Vagina (tissue), 2 donors: ENCODE data around the gene TSPAN9. TPM values are rescaled to one million over a fixed set of nuclear protein-coding genes. Genes with fewer than 3 reads are reported as not detected.

Source experiments
- DNase-seq, 2 donors: peaks; one replicate each; pipeline ENCODE4 v3.0.0-alpha.2; 2017; ENCODE audit errors: extremely low spot score in 2 of 2
- H3K27ac ChIP-seq: fragments of 200-600 bp; sonication (generic); one replicate; pipeline ENCODE4 v1.5.1; 2019
- H3K27me3 ChIP-seq: fragments of 200-600 bp; sonication (generic); one replicate; pipeline ENCODE4 v1.5.1; 2019
- H3K36me3 ChIP-seq, 2 donors: fragments of 200-600 bp; sonication (generic); one replicate each; pipeline ENCODE4 v1.5.1; 2017 to 2019
- H3K4me1 ChIP-seq: fragments of 200-600 bp; sonication (generic); one replicate; pipeline ENCODE4 v1.5.1; 2019
- H3K4me3 ChIP-seq, 2 donors: fragments of 200-600 bp; sonication (generic); 1 replicate in 1 of 2; 2 replicates in 1 of 2; pipeline ENCODE4 v1.5.1; 2016 to 2019
- H3K9me3 ChIP-seq: fragments of 200-600 bp; sonication (generic); one replicate; pipeline ENCODE4 v1.5.1; 2019
- POLR2A ChIP-seq, 2 donors: fragments of 450-650 bp; IDR thresholded peaks; one replicate each; pipeline ENCODE4 v1.6.1; 2017; ENCODE audit warnings: antibody characterized with exemption in 2 of 2, mild to moderate bottlenecking in 2 of 2, moderate library complexity in 2 of 2
- POLR2AphosphoS5 ChIP-seq, 2 donors: sonication (generic); formaldehyde crosslinking; IDR thresholded peaks; one replicate each; pipeline ENCODE4 v1.9.0; 2017; ENCODE audit warnings: antibody characterized with exemption in 2 of 2, mild to moderate bottlenecking in 2 of 2, low read depth in 1 of 2; ENCODE audit not compliant: insufficient read depth in 1 of 2
- intact Hi-C: fragments of 100-400 bp; cut with DNase I; formaldehyde crosslinking; loops from one replicate; pipeline ENCODE4 v1.15.1; 2023
- total RNA-seq: library from RNA; depleted of rRNA; stranded (reverse); fragments of >200 nt; gene quantifications from one replicate; pipeline ENCODE4 v1.2.3, GENCODE V29; 2016
- TF ChIP-seq, protein P1 (sequence below), 3 experiments: fragments of 450-650 bp in 2 of 3; fragments of 200-600 bp in 1 of 3; sonication (generic) in 1 of 3; IDR thresholded peaks; one replicate each; pipeline ENCODE4 v1.5.1; 2017 to 2019; ENCODE audit warnings: antibody characterized with exemption in 3 of 3, mild to moderate bottlenecking in 2 of 3, moderate library complexity in 2 of 3

TSPAN9 gene
- total RNA-seq, 1 donor from 2014 or later = 32.2 TPM

DNA sequence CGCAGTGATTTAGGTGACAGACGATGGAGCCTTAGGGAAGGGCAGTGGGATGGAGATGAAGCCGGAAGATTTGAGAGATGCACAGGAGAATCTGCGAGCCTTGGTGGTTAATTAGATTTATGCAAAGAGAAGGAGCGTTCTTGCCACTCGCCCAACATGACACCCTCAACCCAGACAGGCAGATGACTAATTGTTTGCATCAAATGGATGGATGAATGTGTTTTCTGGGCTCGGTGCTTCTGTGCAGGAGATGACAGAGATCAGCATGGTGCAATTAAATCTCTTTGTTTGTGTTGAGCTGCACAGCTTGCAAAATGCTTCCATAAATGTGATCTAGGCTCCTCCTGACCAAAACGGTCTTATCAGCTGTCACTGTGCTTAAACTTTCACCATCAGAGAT, 211.5 kb downstream of the TSPAN9 start:
- Histone ChIP-seq H3K36me3 (no peaks in the 10 kb centered on the region), H3K4me3 (no peak overlapping the region), H3K9me3 (no peaks in the 10 kb centered on the region), H3K27ac (no peak overlapping the region), H3K4me1 (no peaks in the 10 kb centered on the region), H3K27me3 (no peaks in the 10 kb centered on the region)
- DNase-seq = no peak
- TF ChIP-seq POLR2AphosphoS5 (IDR thresholded peaks at IDR 0.05; ENCODE audit: insufficient read depth in 1 of 2, low read depth in 1 of 2) = no peak
- TF ChIP-seq, protein P1, sequence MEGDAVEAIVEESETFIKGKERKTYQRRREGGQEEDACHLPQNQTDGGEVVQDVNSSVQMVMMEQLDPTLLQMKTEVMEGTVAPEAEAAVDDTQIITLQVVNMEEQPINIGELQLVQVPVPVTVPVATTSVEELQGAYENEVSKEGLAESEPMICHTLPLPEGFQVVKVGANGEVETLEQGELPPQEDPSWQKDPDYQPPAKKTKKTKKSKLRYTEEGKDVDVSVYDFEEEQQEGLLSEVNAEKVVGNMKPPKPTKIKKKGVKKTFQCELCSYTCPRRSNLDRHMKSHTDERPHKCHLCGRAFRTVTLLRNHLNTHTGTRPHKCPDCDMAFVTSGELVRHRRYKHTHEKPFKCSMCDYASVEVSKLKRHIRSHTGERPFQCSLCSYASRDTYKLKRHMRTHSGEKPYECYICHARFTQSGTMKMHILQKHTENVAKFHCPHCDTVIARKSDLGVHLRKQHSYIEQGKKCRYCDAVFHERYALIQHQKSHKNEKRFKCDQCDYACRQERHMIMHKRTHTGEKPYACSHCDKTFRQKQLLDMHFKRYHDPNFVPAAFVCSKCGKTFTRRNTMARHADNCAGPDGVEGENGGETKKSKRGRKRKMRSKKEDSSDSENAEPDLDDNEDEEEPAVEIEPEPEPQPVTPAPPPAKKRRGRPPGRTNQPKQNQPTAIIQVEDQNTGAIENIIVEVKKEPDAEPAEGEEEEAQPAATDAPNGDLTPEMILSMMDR (IDR thresholded peaks at IDR 0.05) = no peak
- TF ChIP-seq POLR2A (IDR thresholded peaks at IDR 0.05) = no peak
- intact Hi-C loops = no loop called here

DNA sequence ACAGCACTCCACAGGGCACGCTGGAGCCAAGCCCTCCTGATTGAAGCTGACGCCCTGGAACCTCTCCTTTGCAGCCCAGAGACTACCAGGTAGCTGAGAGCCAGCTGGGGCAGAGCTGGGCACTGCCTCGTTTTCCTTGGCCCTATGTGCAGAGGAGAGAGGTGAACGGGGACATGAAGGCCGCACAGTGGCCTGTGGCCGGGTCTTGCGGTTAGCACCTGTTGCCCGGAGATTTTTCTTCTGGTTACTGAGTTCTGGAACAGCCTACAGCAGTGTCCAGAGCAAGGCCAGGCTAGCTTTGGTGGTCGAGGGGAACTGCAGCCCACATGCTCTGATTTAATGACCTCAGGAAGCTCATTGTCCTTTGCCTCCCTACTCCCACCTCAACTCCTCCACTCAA, 212.5 kb downstream of the TSPAN9 start:
- intact Hi-C loops = no loop called here
- no peak overlapping the region for H3K27ac ChIP-seq
- H3K27me3 ChIP-seq = no peaks in the 10 kb centered on the region
- H3K36me3 ChIP-seq = no peaks in the 10 kb centered on the region
- no peak for TF ChIP-seq POLR2AphosphoS5 (IDR thresholded peaks at IDR 0.05; ENCODE audit: insufficient read depth in 1 of 2, low read depth in 1 of 2)
- no peak for DNase-seq
- no peaks in the 10 kb centered on the region for H3K9me3 ChIP-seq
- no peaks in the 10 kb centered on the region for H3K4me1 ChIP-seq
- H3K4me3 ChIP-seq = no peak overlapping the region

DNA sequence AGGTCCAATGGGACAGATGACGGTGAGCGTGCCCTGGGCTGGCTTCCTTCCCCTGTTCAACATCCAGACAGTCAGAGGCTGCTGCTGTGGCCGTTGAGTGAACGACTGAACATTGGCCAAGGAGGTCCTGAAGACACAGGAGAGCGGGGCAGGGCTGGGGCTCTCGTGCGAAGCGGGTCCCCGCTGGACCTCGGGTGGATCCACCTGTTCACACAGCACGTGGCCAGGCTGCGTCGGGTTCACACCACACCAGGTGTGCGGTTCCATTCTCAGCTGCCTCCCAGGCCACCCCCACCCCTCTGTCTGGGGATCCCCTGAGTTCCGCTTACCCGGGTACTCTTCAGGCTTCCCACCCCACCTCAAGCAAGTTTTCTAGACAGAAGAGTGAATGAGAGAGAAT, 214.8 kb downstream of the TSPAN9 start:
- no peaks in the 10 kb centered on the region for H3K36me3 ChIP-seq
- no peaks in the 10 kb centered on the region for H3K9me3 ChIP-seq
- TF ChIP-seq POLR2A (IDR thresholded peaks at IDR 0.05) = no peak
- TF ChIP-seq POLR2AphosphoS5 (IDR thresholded peaks at IDR 0.05; ENCODE audit: insufficient read depth in 1 of 2, low read depth in 1 of 2) = no peak
- TF ChIP-seq, protein P1 (IDR thresholded peaks at IDR 0.05) = no peak
- intact Hi-C loops = no loop called here
- no peaks in the 10 kb centered on the region for H3K27me3 ChIP-seq
- no peak for DNase-seq
- H3K4me3 ChIP-seq = no peak overlapping the region
- no peak overlapping the region for H3K27ac ChIP-seq
- H3K4me1 ChIP-seq = peaks cover 9% of the 10 kb centered on the region

DNA sequence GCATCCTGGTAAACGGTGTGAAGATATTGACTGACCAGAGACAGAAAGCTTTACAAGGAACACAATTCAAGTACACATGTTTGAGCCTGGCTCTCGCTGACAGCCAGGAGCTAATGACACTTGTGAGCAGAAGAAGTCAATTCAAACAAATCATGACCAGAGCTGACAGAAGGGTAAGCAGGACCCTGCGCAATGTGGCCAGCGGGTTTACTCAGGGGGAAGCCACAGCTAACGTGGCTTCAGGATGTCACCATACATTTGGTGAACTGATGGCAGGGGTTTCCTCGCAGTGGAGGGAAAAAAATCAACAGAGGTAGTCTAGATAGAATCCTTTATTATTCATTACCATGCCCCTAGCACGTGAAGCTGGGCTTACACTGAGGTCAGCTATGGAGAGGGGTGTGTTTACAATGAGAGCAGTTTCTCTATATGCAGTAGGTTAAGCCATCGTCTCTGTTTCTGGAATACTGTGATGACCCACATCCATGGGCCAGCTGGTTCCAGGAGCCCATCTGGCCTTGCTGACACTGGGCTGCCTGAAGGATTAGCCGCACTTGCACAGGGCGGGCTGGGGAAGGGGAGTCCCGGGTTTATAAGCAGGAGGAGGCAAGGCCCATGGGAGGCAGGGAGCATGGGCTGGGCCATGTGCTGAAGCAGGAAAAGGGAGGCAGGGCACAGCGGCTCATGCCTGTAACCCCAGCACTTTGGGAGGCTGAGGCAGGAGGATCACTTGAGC, 215.7 kb downstream of the TSPAN9 start:
- Histone ChIP-seq H3K36me3 (no peaks in the 10 kb centered on the region), H3K9me3 (no peaks in the 10 kb centered on the region), H3K27me3 (no peaks in the 10 kb centered on the region), H3K4me1 (peaks cover 9% of the 10 kb centered on the region), H3K4me3 (no peak overlapping the region), H3K27ac (no peak overlapping the region)
- intact Hi-C loops = no loop called here
- TF ChIP-seq POLR2AphosphoS5 (IDR thresholded peaks at IDR 0.05; ENCODE audit: insufficient read depth in 1 of 2, low read depth in 1 of 2) (no peak), POLR2A (IDR thresholded peaks at IDR 0.05) (no peak)
- TF ChIP-seq, protein P1 (IDR thresholded peaks at IDR 0.05) = no peak
- no peak for DNase-seq

DNA sequence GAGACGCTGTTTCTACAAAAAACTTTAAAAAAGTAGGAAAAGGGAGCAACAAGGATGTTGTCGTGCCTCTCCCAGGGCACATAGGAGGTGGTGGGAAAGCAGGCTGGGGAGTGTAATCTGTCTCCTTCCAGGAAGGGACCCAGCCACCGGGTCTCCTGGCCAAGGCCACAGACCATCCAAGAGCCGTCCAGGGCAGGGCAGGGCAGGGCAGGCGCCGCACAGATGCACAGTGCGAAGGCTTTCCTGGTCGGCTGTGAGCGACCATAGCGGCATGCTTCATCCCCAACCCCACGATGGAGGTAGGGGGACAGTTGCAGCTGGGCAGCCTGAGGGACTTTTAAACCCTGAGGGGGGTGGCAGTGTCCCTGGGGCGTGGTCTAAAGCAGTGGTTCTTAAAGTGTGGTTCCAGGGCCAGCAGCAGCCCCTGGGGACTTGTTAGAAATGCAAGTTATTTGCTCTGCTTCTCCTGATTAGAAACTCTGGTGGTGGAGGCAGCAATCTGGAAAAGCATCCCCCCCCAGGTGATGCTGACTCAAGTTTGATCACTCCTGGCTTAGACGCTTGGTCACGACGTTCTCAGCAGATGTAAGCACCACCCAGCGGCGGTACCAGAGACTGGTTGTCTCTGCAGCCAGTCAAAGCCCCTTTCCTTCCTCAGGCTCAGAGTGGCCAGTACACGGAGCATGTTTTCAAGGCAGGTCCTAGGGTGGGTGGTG, 216.4 kb downstream of the TSPAN9 start:
- Histone ChIP-seq H3K9me3 (no peaks in the 10 kb centered on the region), H3K4me1 (peaks cover 9% of the 10 kb centered on the region), H3K4me3 (no peak overlapping the region), H3K27ac (no peak overlapping the region), H3K36me3 (no peaks in the 10 kb centered on the region), H3K27me3 (no peaks in the 10 kb centered on the region)
- intact Hi-C loops = no loop called here
- no peak for DNase-seq
- TF ChIP-seq POLR2A (IDR thresholded peaks at IDR 0.05) (no peak), POLR2AphosphoS5 (IDR thresholded peaks at IDR 0.05; ENCODE audit: insufficient read depth in 1 of 2, low read depth in 1 of 2) (no peak)
- TF ChIP-seq, protein P1 (IDR thresholded peaks at IDR 0.05) = no peak
